ENCODE measurements around the gene FAT4.

FAT4 gene

DNA sequence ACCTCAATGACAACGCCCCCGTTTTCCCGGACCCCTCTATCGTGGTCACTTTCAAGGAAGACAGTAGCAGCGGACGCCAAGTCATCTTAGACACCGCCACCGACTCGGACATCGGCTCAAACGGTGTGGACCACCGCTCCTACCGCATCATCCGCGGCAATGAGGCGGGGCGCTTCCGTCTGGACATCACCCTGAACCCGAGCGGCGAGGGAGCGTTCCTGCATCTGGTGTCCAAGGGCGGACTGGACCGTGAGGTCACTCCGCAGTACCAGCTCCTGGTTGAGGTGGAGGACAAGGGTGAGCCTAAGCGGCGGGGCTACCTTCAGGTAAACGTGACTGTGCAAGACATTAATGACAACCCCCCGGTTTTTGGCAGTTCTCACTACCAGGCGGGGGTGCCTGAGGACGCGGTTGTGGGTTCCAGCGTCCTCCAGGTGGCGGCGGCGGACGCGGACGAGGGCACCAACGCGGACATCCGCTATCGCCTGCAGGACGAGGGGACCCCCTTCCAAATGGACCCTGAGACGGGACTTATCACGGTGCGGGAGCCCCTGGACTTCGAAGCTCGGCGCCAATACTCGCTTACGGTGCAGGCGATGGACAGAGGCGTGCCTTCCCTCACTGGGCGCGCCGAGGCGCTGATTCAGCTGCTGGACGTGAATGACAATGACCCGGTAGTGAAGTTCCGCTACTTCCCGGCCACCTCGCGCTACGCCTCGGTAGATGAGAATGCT, 2.2 kb downstream of the FAT4 start:
- no peak for DNase-seq (ENCODE audit: extremely low read depth in 1 of 2, low read depth in 1 of 2)

DNA sequence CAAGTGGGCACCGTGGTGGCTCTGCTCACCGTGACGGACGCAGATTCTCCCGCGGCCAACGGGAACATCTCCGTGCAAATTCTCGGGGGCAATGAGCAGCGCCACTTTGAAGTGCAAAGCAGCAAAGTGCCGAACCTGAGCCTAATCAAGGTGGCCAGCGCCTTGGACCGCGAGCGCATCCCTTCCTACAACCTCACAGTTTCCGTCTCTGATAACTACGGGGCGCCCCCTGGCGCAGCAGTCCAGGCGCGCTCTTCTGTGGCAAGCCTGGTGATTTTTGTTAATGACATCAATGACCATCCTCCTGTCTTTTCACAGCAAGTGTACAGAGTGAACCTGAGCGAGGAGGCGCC, 2.7 kb downstream of the FAT4 start:
- DNase-seq (ENCODE audit: extremely low read depth in 1 of 2, low read depth in 1 of 2), result no peak

DNA sequence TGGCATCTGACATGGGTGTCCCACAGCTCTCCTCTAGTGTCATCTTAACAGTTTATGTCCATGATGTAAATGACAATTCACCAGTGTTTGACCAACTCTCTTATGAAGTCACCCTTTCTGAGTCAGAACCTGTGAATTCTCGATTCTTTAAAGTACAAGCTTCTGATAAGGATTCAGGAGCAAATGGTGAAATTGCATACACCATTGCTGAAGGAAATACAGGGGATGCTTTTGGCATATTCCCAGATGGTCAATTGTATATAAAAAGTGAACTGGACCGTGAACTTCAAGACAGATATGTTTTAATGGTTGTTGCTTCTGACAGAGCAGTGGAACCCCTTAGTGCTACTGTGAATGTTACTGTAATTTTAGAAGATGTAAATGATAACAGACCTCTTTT, 4.6 kb downstream of the FAT4 start:
- no peak for DNase-seq (ENCODE audit: extremely low read depth in 1 of 2, low read depth in 1 of 2)

DNA sequence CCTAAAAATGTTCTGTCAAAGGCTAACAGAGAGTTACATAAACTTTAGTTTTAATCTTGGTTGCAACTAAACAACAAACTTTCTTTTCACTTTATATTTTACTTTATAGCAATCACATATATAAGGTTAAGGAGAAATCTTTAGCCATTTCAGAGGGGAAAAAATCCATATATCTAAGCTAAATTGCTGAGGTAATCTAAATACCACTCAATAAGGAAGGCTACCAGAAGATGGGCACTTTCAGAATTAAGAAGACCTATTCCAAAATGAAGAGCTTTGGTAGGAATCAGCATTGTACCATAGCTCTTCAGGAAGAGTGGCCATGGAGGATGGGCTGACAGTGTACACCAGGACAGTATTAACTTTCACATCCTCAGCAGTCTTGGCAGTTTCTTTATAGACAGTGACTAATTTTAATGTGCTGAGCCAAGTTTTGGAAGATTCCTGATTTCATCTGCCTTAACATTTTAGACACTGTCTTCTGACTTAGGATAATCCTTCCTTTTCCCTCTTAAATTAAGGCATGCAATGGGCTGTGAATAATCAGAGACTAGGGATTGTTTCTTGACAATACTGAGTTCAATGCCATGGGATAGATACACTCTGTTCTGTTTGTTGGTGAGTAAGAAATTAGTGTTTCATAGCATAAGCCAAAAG, 7.1 kb downstream of the FAT4 start:
- DNase-seq (ENCODE audit: extremely low read depth in 1 of 2, low read depth in 1 of 2), result no peak

DNA sequence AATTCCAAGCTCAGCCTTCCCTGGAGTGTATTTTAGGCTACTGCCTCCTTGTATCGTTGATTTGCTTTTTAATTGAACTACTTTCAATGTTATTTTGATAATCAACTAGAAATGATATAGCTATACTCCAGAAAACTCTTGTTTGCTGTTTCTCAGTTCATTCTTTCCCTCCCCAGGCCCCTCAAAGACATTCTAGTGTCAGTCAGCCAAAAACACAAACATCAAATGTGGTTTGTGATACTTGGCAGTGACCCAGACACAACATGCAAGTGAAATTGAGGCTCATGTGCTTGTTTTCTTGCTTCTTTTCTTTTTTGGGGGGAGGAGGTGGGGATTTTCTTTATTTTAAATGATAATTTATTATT, 7.6 kb downstream of the FAT4 start:
- DNase-seq (ENCODE audit: extremely low read depth in 1 of 2, low read depth in 1 of 2), result no peak

DNA sequence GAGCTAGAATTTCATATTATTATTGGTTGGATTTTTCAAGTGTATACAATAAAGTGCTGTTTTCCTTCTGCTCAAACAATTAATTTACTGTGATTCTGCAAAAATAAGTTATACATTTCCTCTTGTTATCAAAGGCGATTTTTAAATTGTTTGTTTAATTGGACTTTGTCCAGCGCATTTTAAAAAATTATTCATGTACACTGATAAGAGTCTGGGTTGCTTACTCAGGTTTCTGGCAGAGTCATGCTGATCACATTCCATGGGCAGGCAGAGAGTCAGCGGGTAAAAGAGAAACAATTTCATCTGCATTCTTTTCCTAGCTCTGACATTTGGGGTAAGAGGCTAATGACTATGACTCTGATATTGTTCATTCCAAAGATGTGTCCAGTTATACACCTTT, 8.9 kb downstream of the FAT4 start:
- DNase-seq (ENCODE audit: extremely low read depth in 1 of 2, low read depth in 1 of 2), result no peak

DNA sequence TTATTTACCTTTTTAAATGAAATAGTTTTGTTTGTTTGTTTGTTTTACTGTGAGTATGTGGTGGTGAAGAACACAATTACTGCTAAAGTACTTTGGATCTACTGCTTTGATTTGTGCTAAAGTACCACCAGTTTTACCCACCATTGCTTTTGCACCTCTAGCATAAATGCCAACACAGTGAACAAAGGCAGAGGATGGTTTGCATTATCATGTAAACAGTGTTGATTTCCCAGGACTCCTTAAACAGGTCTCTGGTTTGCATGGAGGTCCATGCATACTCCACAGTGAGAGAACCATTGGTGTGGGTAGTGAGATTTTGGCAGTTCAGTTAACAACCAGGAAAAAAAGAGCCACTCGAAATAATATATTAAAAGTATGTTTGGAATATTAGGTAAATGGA, 11.0 kb downstream of the FAT4 start:
- no peak for DNase-seq (ENCODE audit: extremely low read depth in 1 of 2, low read depth in 1 of 2)

DNA sequence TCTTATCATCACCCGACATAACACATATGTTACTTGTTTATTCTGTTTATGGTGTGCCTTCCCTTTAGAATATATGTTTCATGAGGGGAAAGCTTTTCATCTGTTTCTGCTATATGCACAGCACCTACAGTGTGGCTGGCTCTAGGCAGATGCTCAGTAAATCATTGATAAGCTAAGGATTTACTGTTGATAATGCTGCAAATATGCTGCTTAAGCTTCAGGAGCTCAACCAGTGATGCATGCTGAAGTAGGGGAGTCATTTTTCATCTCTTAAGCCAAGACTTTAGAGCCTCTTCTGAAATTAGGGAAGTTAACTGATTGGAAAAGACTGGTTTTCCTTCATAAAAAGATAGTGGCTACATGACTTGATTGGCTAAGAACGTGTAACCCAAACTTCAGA, 16.4 kb downstream of the FAT4 start:
- no peak for DNase-seq (ENCODE audit: extremely low read depth in 1 of 2, low read depth in 1 of 2)

DNA sequence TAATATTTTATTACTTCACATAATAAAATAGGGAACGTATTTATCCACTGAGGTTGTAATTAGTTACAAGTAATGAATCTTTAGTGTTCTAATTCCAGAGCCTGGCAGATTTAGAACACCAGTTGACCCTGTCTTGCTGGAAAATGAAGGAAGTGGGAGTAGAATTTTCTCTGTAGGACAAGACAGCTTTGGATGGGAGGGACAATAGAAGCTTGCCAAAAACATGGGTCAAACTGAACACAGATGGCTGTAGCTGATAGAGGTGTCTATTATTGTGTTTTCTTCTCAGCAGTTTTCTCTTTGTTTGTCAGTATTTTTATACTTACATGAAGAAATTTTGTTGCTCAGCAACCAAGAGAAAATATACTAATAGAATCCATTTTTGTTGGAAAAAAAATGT, 20.2 kb downstream of the FAT4 start:
- DNase-seq (ENCODE audit: extremely low read depth in 1 of 2, low read depth in 1 of 2), result no peak

DNA sequence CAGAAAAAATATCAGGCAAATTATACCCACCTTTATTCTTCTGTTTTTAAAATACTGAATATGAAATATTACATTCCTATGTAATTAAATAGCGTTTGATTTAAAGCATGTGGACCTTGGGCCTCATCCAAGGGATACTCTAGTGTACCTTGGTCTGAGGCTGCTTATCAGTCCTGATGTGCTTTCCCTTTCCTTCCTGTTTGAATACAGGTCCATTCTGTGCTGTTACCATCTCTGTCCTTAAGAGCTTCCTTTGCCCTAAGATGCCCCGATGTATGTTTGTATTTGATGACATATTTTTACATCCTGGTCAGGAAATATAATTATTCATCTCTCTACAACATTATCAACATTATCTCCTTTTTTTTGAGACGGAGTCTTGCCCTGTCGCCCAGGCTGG, 24.1 kb downstream of the FAT4 start:
- DNase-seq (ENCODE audit: extremely low read depth in 1 of 2, low read depth in 1 of 2), result no peak

DNA sequence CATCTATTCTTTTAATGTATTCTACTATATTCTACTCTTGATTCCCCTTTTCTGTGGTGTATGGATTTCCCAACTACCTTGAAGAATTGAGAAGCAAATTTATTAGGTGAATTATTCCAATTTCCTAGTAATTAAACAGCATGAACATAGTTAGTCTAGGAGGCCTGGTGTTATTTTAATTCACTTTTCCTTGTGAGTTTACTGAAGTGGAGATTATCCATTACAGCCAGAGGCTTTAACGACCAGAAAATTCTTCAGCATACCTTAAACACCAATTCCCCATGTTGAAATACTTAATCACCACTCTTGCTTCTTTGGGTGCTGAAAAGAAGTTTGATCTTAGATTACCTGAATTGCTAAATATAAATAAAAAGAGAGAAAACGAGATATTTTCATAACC, 29.4 kb downstream of the FAT4 start:
- DNase-seq (ENCODE audit: extremely low read depth in 1 of 2, low read depth in 1 of 2), result no peak

DNA sequence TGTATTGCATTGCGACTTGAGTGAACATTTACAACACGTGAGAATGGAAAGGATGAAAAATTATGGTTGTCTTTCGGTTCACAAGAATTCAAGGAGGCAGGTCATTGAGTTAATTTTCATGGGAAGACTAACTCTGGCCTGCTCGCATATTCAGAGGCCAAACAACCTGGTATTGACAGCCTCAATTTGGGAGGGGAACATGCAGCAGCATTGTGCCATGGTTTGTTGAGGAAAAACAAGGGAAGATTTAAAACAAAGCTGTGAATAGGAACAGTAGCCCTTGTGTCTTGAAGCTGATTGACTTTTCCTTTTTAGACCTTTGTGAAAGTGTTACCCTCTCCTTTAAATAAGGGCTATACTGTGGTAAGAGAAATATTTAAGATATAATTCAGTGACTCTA, 31.9 kb downstream of the FAT4 start:
- no peak for DNase-seq (ENCODE audit: extremely low read depth in 1 of 2, low read depth in 1 of 2)

DNA sequence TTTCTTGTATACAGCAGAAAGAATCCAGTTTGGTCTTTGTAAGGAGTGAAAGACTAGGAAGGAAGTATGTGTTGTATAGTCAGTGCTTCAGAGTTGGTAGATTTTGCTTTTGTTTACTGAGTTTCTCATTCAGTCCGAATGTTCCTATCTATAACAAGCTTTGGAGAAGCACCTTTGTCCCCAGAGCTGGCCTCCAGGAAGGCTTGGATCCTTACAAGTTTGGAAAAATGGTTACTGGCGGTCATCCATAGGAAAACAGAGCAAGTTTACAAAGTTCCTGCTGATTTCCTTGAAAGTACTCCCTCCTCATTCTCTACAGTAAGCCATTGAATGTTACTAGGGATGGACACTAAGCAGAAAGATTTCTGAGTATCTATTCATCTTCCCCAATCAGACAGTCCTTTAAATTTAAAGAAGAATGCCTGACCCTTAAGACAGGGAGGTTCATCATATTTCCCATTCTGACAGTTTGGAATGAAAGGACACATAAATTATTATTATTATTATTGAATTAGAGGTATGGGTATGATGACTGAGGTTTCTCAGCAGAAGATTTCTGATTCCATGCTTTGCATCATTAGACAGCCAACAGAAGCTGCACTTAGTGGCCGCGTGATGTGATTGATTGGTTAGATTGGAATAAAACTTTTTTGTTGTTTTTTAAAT, 35.8 kb downstream of the FAT4 start:
- no peak for DNase-seq (ENCODE audit: extremely low read depth in 1 of 2, low read depth in 1 of 2)

DNA sequence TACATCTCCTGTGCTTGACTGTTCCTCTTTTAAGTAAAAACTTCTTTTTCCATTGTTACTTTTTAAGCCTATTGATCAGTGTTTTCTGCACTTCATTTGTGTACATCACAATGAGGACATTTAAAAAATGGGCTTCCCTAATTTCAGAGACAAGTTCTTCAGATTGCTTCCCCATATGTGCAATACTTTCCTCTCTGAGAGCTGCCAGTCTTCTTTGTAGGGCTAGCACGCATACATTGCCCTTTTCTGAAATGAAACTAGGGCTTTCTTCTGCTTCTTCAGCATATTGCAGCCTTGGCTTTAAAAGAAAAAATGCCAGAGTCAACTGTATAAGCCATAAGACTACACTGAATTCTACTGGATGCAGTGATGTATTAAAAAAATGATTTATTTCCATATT, 37.8 kb downstream of the FAT4 start:
- no peak for DNase-seq (ENCODE audit: extremely low read depth in 1 of 2, low read depth in 1 of 2)

DNA sequence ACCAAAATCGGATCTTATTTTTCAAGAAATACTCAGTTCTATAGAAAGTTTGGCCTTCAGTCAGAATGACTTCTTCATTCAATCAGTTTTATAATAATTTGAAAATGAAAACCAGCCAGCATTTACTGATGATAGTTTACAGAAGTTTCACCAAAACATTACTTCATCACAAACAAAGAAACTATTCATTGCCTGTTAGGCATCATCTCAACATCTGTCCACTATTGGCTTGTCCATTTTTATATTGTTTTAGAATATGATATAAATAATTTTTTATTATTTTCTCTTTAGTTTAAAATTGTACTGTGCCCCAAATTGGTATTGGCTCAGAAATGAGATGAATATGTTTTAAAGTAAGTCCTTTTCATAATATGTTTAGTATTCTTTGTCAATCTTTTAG, 38.4 kb downstream of the FAT4 start:
- DNase-seq (ENCODE audit: extremely low read depth in 1 of 2, low read depth in 1 of 2), result no peak

DNA sequence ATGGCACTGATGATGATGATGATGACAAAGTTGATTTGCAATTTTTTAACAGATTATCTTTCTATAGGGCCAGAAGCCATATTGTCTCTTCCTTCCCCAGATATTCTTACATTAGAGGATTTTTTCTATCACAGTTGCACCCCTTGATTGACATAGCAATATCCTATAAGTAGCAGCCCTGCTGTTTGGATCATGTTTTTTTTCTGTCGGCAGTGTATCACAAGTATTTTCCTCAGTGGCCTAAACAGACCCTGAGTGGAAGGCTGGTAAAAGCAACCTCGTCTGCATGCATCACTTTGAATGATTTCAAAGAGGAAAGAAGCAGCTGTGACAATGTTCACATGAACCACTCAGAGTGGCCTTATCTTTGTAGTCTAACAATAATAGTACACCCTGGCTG, 41.0 kb downstream of the FAT4 start:
- no peak for DNase-seq (ENCODE audit: extremely low read depth in 1 of 2, low read depth in 1 of 2)

DNA sequence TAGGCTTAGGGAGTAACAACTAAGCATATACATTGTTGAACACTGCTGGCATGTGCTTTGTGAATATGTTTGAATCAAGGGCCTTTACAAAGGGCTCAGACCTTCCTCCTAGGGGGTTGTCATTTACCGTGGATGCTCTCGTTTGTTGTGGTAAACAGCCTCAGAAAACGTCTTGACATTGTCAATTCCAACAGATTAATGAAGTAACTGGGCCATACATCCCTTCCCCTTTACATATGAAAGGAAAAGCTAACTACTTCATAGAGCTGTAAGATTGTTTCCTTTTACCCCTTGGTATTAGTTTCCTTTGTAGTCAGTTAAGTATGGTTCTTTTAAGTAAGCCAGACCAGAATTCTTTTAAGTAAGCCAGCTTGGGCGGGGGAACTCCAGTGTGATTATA, 42.9 kb downstream of the FAT4 start:
- no peak for DNase-seq (ENCODE audit: extremely low read depth in 1 of 2, low read depth in 1 of 2)

DNA sequence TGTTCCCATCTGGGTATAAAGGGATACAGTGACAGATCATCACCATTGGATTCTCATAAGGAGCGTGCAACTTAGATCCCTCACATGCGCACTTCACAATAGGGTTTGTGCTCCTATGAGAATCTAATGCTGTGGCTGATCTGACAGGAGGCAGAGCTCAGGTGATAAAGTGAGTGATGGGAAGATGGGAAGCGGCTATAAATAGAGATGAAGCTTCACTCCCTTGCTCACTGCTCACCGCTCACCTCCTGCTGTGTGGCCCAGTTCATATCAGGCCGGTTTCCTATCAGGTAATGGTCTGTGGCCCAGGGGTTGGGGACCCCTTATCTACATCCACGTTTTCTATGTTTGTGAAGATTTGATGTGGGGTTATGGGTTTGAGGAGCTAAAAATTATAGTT, 43.7 kb downstream of the FAT4 start:
- DNase-seq (ENCODE audit: extremely low read depth in 1 of 2, low read depth in 1 of 2), result no peak

DNA sequence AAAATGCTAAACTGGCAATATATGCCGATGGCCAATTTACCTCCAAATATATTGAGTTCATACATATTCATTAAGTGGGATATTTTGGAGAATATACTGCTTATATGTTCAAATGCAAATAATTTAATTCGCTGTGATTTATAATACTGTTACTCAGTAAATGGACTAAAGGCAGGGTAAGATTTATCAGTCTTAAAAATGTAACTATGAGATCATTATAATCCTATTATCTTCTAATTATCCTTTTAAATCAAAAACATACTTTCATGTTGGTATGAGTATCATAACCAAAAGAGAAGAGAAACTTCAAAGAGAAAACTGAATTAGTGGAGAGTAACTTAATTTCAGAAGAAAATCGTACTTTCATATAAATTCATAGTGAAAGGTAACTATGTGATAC, 44.6 kb downstream of the FAT4 start:
- DNase-seq (ENCODE audit: extremely low read depth in 1 of 2, low read depth in 1 of 2), result no peak

DNA sequence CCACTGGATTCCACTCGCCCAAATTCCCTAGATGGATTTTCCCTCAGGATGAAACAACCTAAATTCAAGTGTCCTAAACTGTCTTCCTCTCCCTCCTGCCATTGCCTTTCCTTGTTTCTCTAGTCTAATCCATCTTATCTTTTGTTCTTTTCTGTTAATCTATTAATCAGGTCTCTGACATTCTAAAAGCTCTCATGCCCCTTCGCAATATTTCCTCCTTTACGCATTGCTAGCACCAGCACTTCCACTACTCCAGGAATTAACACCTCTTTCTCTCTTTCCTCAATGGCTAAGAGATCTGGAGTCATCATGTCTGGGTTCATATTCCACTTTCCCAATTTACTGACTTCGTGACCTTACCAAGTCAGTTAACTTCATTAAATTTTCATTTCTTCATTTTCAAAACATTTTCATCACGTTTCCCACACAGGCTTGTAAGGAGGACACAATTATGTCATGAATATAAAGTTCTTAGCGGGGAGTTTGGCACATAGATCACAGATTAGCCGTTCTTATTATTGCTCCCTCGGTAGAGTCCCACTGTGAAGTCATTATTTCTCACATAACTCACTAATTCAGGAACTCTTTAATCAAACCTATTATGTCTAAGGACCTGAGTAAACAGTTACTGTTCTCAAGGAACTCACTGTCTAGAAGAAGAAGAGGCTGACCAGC, 45.3 kb downstream of the FAT4 start:
- no peak for DNase-seq (ENCODE audit: extremely low read depth in 1 of 2, low read depth in 1 of 2)

DNA sequence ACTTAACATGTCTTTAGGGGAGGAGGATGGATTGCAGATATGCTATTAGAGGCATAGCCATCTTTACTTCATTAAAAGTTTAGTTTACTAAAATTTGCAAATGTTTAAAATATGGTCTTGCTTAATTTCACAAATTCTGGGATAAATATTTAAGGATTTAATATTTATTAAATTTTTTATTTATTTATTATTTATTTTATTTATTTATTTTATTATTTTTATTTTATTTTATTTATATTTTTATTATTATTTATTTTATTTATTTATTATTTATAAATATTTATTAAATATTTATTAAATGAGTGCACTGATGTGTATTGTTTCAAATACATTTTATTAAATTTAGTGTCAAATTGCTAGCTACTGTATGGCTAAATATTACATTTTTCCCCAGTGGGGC, 46.0 kb downstream of the FAT4 start:
- DNase-seq (ENCODE audit: extremely low read depth in 1 of 2, low read depth in 1 of 2), result no peak
